HG02610 (cell line): ENCODE results near the gene WNT3.

ENCODE experiments used
- ATAC-seq: cut with Tn5 transposase; IDR thresholded peaks from one replicate; pipeline ENCODE4 v1.9.1; 2021; ENCODE audit warnings: mild to moderate bottlenecking, moderate library complexity; ENCODE audit not compliant: unreplicated experiment

The WNT3 gene

GRCh38 chr17:46837521-46837920, 19.0 kb upstream of the WNT3 start:
- ATAC-seq, result no peak

GRCh38 chr17:46836500-46836899, 18.0 kb upstream of the WNT3 start:
- ATAC-seq, result no peak

GRCh38 chr17:46834846-46835245, 16.4 kb upstream of the WNT3 start:
- ATAC-seq, result no peak

DNA sequence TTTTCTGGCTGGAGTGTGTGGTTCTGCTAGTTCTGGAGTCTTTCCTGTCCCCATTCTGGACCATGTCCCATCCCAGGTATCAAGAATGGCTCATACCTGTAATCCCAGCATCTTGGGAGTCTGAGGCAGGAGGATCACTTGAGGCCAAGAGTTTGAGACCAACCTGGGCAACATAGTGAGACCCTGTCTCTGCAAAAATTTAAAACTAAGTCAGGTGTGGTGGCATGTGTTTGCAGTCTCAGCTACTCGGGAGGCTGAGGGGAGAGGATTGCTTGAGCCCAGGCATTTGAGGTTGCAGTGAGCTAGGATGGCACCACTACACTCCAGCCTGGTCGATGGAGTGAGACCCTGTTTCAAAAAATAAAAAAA, 15.3 kb upstream of the WNT3 start:
- ATAC-seq, result no peak

- ATAC-seq, result no peak
Observed at GRCh38 chr17:46832945-46833839, 14.7 kb upstream of the WNT3 start.

GRCh38 chr17:46832331-46832821, 13.9 kb upstream of the WNT3 start:
- no peak for ATAC-seq

DNA sequence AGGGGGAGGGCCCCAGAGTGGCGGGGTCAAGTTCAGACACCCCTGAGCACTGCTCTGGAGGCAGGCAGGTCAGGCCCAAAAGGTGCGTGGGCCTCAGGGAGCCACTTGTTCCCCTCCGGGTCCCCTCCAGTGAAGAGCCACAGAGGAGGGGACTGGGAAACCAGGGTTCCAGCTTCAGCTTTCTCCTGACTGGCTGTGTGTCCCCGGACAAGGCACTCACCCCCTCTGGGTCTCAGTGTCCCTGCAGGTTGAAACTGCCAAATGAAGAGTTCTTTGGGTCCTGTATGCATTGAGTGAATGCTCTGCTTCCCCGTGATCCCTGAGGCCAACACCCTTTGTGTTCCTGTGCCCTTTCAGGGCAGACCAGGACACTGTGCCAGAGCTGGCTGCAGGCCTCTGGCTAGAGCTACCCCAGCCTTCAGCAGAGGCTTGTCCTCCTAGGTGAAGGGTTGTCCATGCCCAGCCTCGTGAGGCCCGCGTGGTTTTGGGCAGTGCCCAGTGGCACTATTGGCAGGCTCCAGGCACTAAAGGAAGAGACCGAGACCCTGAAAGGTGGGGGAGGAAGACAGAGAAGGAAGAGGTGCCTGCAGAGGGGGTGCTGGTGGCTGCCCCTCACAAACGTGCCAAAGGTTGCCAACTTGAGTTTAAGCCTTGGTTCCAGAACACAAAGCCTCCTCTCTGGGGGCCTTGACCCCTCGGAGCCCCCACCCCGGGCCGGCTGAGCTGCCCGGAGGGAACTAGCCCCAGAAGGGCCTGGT, 13.3 kb upstream of the WNT3 start:
- ATAC-seq, result no peak

DNA sequence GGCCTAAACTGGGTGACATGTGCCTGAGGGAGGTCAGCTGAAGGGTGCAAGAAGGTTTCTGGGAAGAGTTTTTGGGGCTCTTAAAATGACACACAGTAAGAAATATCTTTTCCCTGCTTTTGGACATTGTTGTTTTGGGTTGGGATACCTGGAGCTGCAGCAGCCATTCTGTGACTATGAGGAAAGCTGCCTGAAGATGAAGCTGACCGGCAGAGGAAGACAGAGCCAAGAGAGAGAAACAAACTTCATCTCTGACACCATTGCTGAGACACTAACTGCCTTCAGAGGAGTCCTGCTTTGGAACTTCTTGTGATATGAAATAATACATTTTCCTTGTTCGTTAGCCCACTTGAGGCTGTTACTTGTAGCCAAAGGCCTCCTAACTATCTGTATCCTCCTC, 8.8 kb upstream of the WNT3 start:
- ATAC-seq, result no peak

- no peak for ATAC-seq
Observed at GRCh38 chr17:46826116-46826515, 7.6 kb upstream of the WNT3 start.

GRCh38 chr17:46823657-46824056, 5.2 kb upstream of the WNT3 start:
- no peak for ATAC-seq

GRCh38 chr17:46822388-46822921, 4.0 kb upstream of the WNT3 start:
- ATAC-seq, result no peak

DNA sequence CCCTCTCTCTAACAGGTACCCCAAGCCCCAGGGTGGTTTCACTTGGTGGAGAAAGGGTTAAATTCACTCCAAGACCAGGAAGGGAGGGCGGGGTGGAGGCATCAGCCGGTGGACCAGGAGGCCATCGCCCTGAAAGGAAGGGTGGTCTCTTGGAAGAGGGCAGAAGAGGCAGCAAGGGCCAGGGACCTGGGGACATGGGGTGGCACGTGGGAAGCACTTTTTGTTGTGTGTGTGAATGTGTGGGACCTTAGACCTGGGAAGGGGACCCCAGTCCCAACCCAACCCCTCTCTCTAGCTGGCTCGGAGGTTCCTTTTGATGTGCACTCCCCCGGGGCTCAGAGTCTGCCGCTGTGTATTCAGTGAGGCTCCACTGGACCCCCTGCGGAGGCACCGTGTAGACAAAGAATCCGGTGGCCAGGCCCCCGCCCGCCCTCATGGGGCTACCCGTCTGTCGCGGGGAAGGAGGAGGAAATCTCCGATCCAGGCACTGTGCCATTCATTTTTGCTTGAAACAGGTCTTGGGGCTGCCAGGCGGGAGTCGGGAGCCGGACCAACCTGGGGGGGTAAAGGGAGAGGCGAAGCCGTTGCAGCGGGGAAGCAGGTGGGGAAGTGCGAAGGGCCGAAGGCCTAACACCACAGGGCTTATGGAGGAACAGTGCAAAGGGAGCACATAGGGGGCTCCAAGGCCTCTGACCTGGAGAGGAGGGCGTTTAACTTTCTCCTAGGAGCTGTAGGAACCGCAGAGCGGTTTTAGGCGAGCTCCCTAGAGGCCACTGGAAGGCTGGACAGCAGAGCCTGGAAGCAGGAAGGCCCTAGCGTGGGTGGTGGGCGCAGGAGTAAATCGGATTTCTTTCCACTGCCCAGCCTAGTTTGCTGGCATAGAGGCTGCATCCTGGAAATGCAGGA, 3.2 kb upstream of the WNT3 start:
- no peak for ATAC-seq

DNA sequence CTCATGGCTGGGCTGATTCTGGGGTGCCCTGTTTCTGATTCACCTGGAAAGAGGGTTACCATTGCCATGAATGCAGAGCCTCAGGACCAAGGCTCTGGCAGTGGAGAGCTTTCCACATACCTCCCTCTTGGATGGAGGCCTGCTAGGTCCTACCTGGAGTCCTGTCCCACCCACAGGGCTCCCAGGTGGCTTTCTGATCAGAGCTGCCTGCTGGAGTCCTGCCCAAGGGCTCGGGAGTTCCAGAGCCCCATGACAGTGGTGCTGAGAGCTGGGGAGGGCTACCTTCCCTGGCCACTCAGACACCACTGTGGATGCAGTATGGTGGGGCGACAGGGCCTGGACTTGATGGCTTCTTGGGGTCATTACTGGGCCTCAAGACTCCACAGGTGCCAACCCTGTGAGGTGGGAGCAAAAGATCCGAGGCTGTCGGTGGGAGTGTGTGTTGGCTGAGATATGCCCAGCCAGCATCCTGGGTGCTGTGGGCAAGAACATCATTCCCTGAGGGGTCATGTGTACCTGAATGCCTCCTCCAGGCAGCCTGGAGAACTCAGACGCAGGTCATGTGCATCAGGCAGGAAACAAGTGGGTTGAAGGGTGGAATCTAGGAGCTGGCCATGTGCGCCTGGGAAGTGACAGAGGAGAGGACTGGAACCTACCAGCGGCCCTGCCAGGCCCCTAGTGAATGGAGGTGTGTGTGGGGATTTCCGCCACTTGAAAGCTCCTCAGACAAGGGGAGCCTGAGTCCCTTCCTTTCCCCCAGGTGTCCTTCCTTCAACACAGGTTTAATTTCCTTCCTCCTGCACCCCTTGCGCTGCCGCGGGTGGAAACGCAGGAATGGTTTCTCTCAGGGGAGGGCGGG, 2.3 kb upstream of the WNT3 start:
- ATAC-seq, result no peak

DNA sequence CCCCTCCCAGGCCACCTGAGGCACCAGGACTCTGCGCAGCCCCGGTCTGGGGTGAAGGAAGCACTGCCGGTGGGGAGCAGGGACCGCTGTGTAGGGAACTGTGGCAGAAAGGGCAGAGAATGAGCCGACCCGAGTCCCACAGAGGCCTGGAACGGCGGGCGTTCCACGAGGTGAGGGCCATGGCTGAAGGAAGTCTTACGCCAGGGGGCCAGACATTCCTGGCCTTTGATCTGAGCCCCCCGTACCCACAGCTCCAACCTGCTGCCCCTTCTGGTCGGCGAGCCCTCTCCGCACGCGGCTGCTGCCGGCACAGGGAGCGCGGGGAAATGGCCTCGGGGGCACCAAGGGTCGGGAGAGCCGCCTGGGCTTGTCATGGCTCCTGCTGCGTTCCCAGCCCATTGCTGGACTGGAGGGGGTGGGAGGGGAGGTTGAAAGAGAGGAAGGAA, 1.4 kb upstream of the WNT3 start:
- ATAC-seq, result no peak

- ATAC-seq, result no peak
Observed at GRCh38 chr17:46818929-46819859, 702 bp upstream of the WNT3 start.

- no peak for ATAC-seq
Observed at GRCh38 chr17:46817901-46818209, 637 bp downstream of the WNT3 start.

GRCh38 chr17:46817151-46817900, 1.2 kb downstream of the WNT3 start:
- ATAC-seq, result no peak
